Erythroblast (primary cell): ENCODE results near the gene CDK14.

ENCODE experiments used
- GATA1 ChIP-seq: IDR thresholded peaks from 2 replicates; pipeline ENCODE4 v1.6.1; 2011; ENCODE audit warnings: low read depth, mild to moderate bottlenecking, control low read depth, low read length, moderate library complexity
- POLR2A ChIP-seq: IDR thresholded peaks from 2 replicates; pipeline ENCODE4 v1.6.1; 2011; ENCODE audit warnings: mild to moderate bottlenecking, low read length

DNA sequence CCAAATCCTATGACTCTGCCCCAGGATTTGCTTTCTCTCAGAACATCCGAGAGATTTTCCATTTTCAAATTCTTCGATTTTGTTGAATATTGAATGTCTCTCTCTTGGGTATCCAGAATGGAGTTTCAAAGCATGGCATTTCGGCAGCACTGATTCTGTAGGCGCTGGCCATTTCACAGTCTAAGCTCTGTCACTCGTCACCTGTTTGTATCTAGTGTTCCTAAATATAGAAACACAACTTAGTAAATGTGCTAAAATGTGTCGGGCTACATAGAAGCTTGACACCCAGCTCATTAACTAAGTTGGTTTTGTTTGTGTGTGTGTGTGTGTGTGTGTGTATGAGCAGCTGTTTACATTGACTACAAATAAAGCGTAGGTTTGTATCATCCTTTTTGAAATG is 494.6 kb downstream of the CDK14 start:
- TF ChIP-seq POLR2A (no peak), GATA1 (no peak)
